ENCODE results near the gene AKR1C8.

- no peak for TF ChIP-seq CTCF (IDR thresholded peaks at IDR 0.05; ENCODE audit: insufficient read depth, low read depth, low read length)
- TF ChIP-seq EZH2 (IDR thresholded peaks at IDR 0.05; ENCODE audit: insufficient read depth, low read length) = no peak
These were observed 13.4 kb upstream of the AKR1C8 start for GRCh38 chr10:5198386-5198785.
